Heart right ventricle (tissue), 16 donors: ENCODE data around the gene TMEM186. TPM values are rescaled to one million over a fixed set of nuclear protein-coding genes. Genes with fewer than 3 reads are reported as not detected.
A peak's percentile ranks its signal among the peaks of the same experiment; 100 is the strongest.

ENCODE experiments used
- ATAC-seq, 8 donors: fragments of 200-7000 bp; cut with Tn5 transposase; one replicate each; pipeline ENCODE4 v1.9.1; 2020; ENCODE audit warnings: mild to moderate bottlenecking in 8 of 8, moderate library complexity in 8 of 8, moderate number of reproducible peaks in 1 of 8
- DNase-seq, 2 donors: peaks; one replicate each; pipeline ENCODE4 v3.0.0-alpha.2; 2020
- H3K27ac ChIP-seq, 10 donors: fragments of 200-600 bp; sonication (generic) in 2 of 10; one replicate each; pipeline versions ENCODE4 v1.5.0 to v1.8.0; 2020 to 2022; ENCODE audit warnings: mild to moderate bottlenecking in 3 of 10
- H3K27me3 ChIP-seq, 7 donors: fragments of 200-600 bp; one replicate each; pipeline ENCODE4 v1.8.0; 2021 to 2022; ENCODE audit warnings: mild to moderate bottlenecking in 2 of 7
- H3K36me3 ChIP-seq, 9 donors: fragments of 200-600 bp; sonication (generic) in 1 of 9; one replicate each; pipeline versions ENCODE4 v1.5.0 to v1.8.0; 2020 to 2022; ENCODE audit warnings: mild to moderate bottlenecking in 2 of 9
- H3K4me1 ChIP-seq, 9 donors: fragments of 200-600 bp; sonication (generic) in 1 of 9; one replicate each; pipeline versions ENCODE4 v1.5.0 to v1.8.0; 2020 to 2022; ENCODE audit warnings: mild to moderate bottlenecking in 4 of 9
- H3K4me3 ChIP-seq, 10 donors: fragments of 200-600 bp; sonication (generic) in 2 of 10; one replicate each; pipeline versions ENCODE4 v1.5.0 to v1.8.0; 2020 to 2022; ENCODE audit warnings: mild to moderate bottlenecking in 7 of 10, moderate library complexity in 2 of 10
- H3K9me3 ChIP-seq, 11 donors: fragments of 200-600 bp in 10 of 11; sonication (generic) in 2 of 11; one replicate each; pipeline versions ENCODE4 v1.5.0 to v1.8.0; 2013 to 2022; ENCODE audit warnings: mild to moderate bottlenecking in 2 of 11, control low read depth in 1 of 11, moderate library complexity in 1 of 11
- WGBS, 2 donors: extraction: QIAGEN DNeasy Blood & Tissue Kit; methylation state at CpG; one replicate each; pipeline ENCODE4 v1.1.7; 2013; ENCODE audit warnings: inconsistent platforms in 1 of 2; 5-methylcytosine and 5-hydroxymethylcytosine counted together
- intact Hi-C, 10 donors: fragments of 100-400 bp; cut with DNase I; formaldehyde crosslinking; loops; one replicate each; pipeline versions ENCODE4 v1.11.1 to v1.14.2; 2022
- polyA plus RNA-seq, 2 donors: library from polyadenylated mRNA; stranded (reverse); fragments of 200-250 nt; gene quantifications; one replicate each; pipeline ENCODE4 v1.2.3, GENCODE V29; 2013
- total RNA-seq, 10 donors: library from RNA; stranded (reverse); fragmentation: NEBNext Ultra II Directional in 3 of 10; extraction: Animal tissue kit (Norgen Biotek cat#: 25700) in 3 of 10; gene quantifications; one replicate each; pipeline versions ENCODE4 v1.2.1 to v1.2.4, GENCODE V29; 2021 to 2023
- TF ChIP-seq, protein P1 (sequence below), 9 donors: fragments of 200-600 bp; sonication (generic) in 2 of 9; IDR thresholded peaks; one replicate each; pipeline versions ENCODE4 v1.5.0 to v1.8.0; 2021 to 2022; ENCODE audit warnings: antibody characterized with exemption in 9 of 9, mild to moderate bottlenecking in 5 of 9, moderate library complexity in 1 of 9
- donor health status: Arrhythmogenic right ventricular cardiomyopathy.
- donor health status: ischemic (EF 13 %, LVEDD 7.1; RV severe dilation, severe dysfunction).
- donor health status: healthy with polysubstance abuse.
- donor health status: DM: no; HTN: yes; CAD: no.
- donor health status: DM: no; HTN: no; CAD: no.
- donor health status: ischemic (EF 25% LVEDD 6.9; RV normal size, moderate dysfunction).
- donor health status: ischemic (EF 25% LVEDD 5.7; RV mildly dilated, moderate dysfunction).
- donor health status: healthy.
- donor health status: DM: yes; HTN: yes; CAD: no.
- donor health status: Ischemic cardiomyopathy.
- donor health status: ischemic (EF 35%, LVEDD 5.7; RV mildly dilated, moderate dysfunction).
- donor health status: nonischemic (EF 11% LVEDD 7.7; RV severe dilation, severe dysfunction).
- donor health status: DM: yes; HTN: yes; CAD: no.
- donor health status: PGD.
- donor health status: ischemic (EF 29% LVEDD 5.4; RV normal size, mild dysfunction).
- donor health status: nonischemic (EF 23%, LVEDD 6.1; RV moderate dilation, normal function).

Gene TMEM186
- total and polyA plus RNA-seq, 12 donors = 7.5 to 15.1 (median 13.9) TPM

DNA sequence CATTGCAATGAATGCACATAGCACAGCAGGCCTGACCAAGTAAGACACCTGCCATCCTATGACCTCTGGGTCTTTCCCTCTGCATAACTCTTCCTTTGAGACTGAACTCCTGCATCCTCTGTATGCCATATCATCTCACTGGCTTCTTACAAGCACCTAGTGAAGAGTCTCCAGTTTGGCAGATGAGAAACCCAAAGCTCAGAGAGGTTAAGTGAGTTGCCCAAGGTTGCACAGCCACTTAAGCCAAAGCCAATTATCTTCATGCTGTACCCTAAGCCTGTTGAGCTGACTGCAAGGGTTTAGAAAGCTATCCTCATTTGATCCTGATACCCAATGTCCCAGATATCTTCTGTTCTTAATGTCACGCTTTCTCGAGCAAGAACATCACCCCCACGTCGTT is 35.2 kb downstream of the TMEM186 start:
- TF ChIP-seq, protein P1, sequence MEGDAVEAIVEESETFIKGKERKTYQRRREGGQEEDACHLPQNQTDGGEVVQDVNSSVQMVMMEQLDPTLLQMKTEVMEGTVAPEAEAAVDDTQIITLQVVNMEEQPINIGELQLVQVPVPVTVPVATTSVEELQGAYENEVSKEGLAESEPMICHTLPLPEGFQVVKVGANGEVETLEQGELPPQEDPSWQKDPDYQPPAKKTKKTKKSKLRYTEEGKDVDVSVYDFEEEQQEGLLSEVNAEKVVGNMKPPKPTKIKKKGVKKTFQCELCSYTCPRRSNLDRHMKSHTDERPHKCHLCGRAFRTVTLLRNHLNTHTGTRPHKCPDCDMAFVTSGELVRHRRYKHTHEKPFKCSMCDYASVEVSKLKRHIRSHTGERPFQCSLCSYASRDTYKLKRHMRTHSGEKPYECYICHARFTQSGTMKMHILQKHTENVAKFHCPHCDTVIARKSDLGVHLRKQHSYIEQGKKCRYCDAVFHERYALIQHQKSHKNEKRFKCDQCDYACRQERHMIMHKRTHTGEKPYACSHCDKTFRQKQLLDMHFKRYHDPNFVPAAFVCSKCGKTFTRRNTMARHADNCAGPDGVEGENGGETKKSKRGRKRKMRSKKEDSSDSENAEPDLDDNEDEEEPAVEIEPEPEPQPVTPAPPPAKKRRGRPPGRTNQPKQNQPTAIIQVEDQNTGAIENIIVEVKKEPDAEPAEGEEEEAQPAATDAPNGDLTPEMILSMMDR (IDR thresholded peaks at IDR 0.05) = no peak
- no peak for DNase-seq
- no peak for ATAC-seq
- no peak overlapping the region for H3K27ac ChIP-seq
- WGBS, 2 donors = 91 to 94% methylated on average over 4 of the region's 4 CpGs
- peaks cover 0 to 38% (median 4%) of the 10 kb centered on the region in 9 donors for H3K36me3 ChIP-seq
- H3K9me3 ChIP-seq = no peaks in the 10 kb centered on the region
- no peaks in the 10 kb centered on the region for H3K27me3 ChIP-seq
- intact Hi-C loops = no loop called here
- H3K4me1 ChIP-seq = no peaks in the 10 kb centered on the region
- no peak overlapping the region for H3K4me3 ChIP-seq

DNA sequence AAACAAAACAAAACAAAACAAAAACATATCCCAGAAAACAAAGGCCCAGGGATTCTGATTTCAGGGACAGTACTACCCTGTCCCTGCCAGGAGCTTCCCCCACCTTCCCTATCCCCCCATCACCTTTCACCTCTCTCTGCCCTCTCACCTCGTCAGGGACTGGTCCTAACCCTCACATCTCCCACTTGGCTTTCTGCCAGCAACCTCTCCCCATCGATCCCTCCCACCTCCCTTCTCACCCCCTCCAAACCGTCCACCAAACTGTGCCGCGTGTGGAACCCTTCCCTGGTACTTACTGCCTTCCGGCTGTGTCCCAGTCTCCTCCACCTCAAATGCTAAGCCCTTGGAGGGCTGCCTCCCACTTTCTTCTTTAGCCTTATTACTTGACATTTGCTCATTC is 36.4 kb downstream of the TMEM186 start:
- peaks cover 0 to 37% (median 2%) of the 10 kb centered on the region in 9 donors for H3K36me3 ChIP-seq
- no peak for DNase-seq
- H3K27me3 ChIP-seq = no peaks in the 10 kb centered on the region
- H3K9me3 ChIP-seq = no peaks in the 10 kb centered on the region
- ATAC-seq = peak in 1 of 8 donors; percentile 28
- no peak overlapping the region for H3K4me3 ChIP-seq
- intact Hi-C loops = no loop called here
- no peak overlapping the region for H3K27ac ChIP-seq
- H3K4me1 ChIP-seq = no peaks in the 10 kb centered on the region
- WGBS, 2 donors = 85 to 87% methylated on average over 6 of the region's 6 CpGs
- TF ChIP-seq, protein P1 (IDR thresholded peaks at IDR 0.05) = no peak

DNA sequence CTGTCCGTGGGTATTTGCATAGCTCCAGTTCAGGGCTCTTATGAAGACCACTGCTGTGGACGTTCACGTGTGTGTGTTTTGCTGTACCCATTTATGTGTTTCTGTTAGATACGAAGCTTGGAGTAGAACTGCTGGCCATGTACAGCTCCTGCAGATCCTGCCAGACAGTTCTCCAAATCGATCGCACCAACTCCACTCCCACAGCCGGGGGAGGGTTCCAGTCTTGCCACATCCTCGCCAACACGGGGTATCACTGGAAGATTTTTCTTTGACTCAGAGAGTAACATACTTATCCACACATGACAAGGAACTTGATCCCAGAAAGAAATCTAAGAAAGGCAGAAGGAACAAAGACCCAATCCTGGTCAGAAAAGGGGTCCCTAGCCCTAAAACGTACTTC is 37.4 kb downstream of the TMEM186 start:
- TF ChIP-seq, protein P1 (IDR thresholded peaks at IDR 0.05) = no peak
- H3K36me3 ChIP-seq = peaks cover 0 to 29% (median 0%) of the 10 kb centered on the region in 9 donors
- no peaks in the 10 kb centered on the region for H3K4me1 ChIP-seq
- no peak overlapping the region for H3K27ac ChIP-seq
- WGBS, 2 donors = 86 to 89% methylated on average over 10 of the region's 10 CpGs
- no peaks in the 10 kb centered on the region for H3K27me3 ChIP-seq
- DNase-seq (no peak), ATAC-seq (no peak)
- H3K9me3 ChIP-seq = no peaks in the 10 kb centered on the region
- H3K4me3 ChIP-seq = no peak overlapping the region
- intact Hi-C loops = no loop called here

DNA sequence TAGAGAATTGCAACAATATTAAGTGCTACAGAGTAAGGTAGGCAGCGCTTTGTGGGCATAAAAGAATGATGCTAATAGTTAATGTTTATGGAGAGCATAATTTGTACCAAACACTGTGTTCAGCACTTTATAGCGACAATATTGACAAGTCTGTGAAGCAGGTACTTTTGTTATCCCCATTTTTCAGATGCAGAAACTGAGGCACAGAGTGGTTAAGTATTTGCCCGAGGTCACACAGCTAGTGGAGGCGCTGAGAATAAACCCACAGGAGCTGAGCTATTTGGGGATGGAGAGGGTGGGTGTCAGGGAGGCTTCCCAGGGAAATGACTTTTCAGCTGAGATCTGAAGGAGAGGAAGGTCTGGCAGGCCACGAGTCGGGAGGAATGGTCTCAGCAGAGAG is 39.4 kb downstream of the TMEM186 start:
- Histone ChIP-seq H3K27me3 (no peaks in the 10 kb centered on the region), H3K4me3 (no peak overlapping the region), H3K9me3 (no peaks in the 10 kb centered on the region), H3K4me1 (no peaks in the 10 kb centered on the region), H3K27ac (no peak overlapping the region), H3K36me3 (peaks cover 0 to 20% (median 0%) of the 10 kb centered on the region in 9 donors)
- TF ChIP-seq, protein P1 (IDR thresholded peaks at IDR 0.05) = no peak
- ATAC-seq (no peak), DNase-seq (no peak)
- intact Hi-C loops = no loop called here
- 91 to 92% methylated on average over 6 of the region's 6 CpGs for WGBS, 2 donors
